ENCODE data around the gene HMG20A.

DNA sequence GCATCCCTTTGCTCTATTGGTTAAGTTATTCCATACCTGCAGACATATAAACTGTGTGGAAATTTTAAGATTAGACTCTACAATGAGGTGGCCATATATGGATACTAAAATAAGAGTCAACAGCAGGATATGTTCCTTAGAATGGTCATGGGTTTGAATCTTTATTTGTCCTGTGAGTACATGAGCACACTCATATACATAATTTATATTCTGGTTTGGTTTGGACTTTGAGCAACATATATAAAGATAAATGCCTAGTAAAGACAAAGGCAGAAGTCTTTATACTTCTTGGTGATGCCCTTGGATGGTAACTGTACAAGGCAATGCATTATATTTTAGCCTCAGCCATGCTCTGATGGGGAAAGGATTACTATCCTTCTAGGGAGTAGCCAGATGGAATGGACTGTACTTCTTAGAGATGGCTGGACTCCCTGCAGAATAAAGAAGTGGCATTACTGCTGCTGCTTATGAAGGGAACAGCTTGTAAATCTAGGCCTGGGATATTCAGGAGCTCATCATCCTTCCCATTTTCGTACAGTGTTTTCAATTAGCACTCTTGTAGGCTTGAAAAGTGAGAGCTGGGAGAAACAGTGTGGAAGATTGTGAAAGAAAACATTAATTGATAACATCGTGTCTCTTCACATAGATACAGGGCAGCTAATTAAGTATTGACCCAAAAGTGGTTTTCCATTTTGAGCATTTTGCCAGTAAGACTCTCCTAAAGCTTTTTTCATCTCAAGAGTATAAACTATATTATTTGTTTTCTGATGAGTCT, 60.4 kb downstream of the HMG20A start:
- TF ChIP-seq, protein P1, sequence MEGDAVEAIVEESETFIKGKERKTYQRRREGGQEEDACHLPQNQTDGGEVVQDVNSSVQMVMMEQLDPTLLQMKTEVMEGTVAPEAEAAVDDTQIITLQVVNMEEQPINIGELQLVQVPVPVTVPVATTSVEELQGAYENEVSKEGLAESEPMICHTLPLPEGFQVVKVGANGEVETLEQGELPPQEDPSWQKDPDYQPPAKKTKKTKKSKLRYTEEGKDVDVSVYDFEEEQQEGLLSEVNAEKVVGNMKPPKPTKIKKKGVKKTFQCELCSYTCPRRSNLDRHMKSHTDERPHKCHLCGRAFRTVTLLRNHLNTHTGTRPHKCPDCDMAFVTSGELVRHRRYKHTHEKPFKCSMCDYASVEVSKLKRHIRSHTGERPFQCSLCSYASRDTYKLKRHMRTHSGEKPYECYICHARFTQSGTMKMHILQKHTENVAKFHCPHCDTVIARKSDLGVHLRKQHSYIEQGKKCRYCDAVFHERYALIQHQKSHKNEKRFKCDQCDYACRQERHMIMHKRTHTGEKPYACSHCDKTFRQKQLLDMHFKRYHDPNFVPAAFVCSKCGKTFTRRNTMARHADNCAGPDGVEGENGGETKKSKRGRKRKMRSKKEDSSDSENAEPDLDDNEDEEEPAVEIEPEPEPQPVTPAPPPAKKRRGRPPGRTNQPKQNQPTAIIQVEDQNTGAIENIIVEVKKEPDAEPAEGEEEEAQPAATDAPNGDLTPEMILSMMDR (IDR thresholded peaks at IDR 0.05): no peak
- TF ChIP-seq POLR2A (IDR thresholded peaks at IDR 0.05; ENCODE audit: low read depth) (no peak), POLR2AphosphoS5 (IDR thresholded peaks at IDR 0.05) (no peak)
